Measurements from ENCODE around the gene ADAM8.
"Not testable (repeated sequence)": the region's sequence is repeated elsewhere in the genome, so short reads cannot be mapped to it uniquely, and the experiment has no call there.

ADAM8 gene

DNA sequence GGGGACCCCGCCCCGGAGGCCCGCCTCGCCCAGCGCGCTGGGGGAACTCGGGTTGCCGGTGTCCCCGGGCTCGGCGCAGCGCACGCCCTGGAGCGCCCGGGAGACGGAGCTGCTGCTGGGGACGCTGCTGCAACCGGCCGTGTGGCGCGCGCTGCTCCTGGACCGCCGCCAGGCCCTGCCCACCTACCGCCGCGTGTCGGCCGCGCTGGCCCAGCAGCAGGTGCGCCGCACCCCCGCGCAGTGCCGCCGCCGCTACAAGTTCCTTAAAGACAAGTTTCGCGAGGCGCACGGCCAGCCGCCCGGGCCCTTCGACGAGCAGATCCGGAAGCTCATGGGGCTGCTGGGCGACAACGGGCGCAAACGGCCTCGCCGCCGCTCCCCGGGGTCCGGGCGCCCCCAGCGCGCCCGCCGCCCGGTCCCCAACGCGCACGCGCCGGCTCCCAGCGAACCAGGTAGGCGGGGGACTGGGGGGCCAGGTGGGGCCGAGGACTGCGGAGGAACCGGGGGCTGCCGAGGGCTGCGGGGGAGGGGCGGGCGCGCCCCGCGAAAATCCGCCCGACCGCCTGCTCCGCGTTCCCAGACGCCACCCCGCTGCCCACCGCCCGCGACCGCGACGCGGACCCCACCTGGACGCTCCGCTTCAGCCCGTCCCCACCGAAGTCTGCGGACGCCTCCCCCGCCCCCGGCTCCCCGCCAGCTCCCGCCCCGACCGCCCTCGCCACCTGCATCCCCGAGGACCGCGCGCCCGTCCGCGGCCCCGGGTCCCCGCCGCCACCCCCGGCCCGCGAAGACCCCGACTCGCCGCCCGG, 46.1 kb downstream of the ADAM8 start:
- DNase-seq (ENCODE audit: low read depth): no peak

DNA sequence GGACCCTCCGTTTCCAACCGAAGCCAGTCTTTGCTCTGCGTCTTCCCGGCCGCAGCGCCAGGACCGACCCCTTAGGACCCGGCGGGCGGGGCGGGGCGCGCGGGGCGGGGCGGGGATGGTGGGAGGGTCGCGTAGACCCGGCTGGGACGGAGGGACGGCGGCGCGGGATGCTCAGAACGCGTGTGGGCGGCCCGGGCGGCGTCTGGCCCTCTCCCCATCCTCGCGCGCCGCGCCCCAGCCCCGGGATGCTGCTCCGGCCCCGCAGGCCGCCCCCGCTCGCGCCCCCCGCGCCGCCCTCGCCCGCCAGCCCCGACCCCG, 46.7 kb downstream of the ADAM8 start, which contains the start of gene UTF1:
Gene UTF1, plus strand, starts transcription at position 174 of the 318 bp plus-strand sequence. Its CDS starts 72 bp downstream, at position 246.
- DNase-seq (ENCODE audit: low read depth): no peak

- no peak for DNase-seq (ENCODE audit: low read depth)
Measured at GRCh38 chr10:133229265-133230043, 47.2 kb downstream of the ADAM8 start.

DNA sequence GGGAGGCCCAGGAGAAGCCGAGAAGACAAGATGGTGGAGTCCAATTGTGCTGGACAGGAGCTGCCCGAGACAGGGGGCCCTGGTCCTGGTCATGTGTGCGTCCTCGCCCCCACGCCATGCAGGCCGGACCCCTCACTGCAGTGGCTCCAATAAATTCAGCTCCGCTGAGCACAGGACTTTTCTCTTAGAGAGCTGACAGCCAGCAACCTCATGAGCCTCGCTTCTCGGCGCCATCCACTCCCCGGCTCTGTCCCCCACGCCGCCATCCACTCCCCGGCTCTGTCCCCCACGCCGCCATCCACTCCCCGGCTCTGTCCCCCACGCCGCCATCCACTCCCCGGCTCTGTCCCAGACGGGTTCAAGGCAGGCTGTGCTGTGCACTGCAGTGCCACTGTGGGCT, 49.4 kb downstream of the ADAM8 start:
- no peak for DNase-seq (ENCODE audit: low read depth)

- no peak for DNase-seq (ENCODE audit: low read depth)
Measured at GRCh38 chr10:133226251-133226808, 50.3 kb downstream of the ADAM8 start.

DNA sequence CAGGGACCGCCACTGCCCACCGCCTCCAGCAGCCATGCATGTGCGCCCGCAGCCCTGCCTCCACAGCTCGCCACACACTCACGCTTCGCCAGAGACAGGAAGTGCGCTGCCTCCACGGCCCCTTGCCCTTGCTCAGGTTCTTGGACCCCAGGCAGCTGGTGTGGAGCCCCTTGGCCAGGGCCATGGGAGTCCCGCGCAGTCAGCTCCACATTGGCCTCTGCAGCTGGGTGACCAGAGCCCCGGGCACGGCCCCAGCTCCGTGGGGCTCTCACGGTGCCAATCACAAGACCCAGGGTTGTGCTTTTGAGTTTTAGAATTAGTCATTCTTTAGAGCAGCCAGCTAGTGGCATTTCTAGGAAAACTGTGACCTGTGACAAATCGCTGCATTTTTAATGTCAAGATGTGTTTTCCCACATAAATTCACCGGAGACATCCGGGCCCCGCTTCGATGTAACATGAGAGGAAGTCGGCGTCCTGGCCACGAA, 50.9 kb downstream of the ADAM8 start:
- DNase-seq (ENCODE audit: low read depth): no peak

DNA sequence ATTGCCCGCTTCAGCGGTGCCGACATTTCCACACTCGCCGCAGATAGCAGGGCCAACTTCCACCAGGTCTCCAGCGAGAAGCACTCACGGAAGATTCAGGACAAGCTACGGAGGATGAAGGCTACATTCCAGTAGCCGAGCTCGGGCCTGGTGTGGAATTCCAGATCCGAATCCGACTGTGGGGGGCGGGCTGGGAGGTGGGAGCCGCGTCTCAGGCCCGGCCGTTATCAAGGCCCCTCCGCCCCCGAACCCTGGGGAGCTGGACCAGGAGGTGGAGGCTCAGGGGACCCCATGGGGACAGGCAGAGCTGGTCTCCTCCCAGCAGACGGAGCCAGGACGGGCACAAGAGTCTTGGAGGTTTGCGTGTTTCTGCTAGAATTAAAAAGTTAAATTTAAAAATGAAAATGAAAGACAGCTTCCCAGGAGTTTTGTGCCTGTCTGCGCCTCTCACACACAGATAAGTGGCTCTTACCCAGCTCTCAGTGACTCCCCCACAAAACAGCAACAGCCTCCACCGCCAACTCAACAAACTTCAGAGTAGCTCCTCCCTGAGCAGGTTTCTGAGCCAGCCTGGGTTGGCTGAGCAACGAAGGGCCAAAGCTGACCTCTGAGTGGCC, 51.8 kb downstream of the ADAM8 start:
- DNase-seq (ENCODE audit: low read depth): no peak

GRCh38 chr10:133224076-133224475, 52.6 kb downstream of the ADAM8 start:
- DNase-seq (ENCODE audit: low read depth): no peak

DNA sequence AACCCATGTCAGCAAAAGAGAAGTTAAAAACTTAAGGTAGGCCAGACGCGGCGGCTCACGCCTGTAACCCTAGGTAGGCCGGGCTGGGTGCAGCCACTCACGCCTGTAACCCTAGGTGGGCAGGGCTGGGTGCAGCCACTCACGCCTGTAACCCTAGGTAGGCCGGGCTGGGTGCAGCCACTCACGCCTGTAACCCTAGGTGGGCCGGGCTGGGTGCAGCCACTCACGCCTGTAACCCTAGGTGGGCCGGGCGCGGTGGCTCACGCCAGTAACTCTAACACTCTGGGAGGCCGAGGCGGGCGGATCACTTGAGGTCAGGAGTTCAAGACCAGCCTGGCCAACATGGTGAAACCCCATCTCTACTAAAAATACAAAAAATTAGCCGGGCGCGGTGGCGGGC, 54.9 kb downstream of the ADAM8 start:
- DNase-seq (ENCODE audit: low read depth): not testable (repeated sequence)

DNA sequence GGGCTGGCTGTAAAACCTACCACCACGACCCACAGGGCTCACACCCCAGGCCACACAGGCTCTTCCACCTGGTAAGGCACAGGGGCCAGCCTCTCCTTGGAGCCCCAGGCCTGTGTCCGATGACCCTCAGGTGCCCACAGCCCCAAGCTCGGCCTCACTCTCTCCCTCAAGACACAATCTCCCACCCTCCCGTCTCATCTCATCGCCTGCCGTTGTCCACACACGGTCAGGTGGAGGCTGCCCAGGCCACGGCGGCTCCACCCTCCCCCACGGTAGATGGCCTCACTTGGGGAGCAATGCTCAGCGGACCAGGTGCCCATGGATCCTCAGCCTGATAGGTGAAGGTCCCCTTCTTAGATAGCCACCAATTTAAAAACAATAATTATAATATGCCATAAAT, 55.3 kb downstream of the ADAM8 start:
- no peak for DNase-seq (ENCODE audit: low read depth)

- no peak for DNase-seq (ENCODE audit: low read depth)
Measured at GRCh38 chr10:133219782-133220181, 56.9 kb downstream of the ADAM8 start.

DNA sequence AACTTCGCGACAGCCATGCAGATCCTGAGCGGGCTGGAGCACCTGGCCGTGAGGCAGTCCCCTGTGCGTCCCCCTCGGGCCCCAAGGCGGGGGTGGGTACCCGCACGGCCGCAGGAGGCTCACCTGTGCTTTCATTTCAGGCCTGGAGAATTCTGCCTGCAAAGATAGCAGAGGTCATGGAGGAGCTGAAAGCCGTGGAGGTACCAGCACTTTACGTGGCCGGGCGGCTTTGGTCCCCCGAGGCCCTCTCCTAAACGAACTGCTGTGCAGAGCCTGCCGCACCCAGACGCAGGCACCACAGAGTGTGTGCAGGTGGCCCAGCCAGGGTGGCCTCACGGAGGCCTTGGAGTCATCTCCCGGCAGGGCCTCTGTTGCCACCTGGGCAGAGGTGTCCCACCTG, 57.8 kb downstream of the ADAM8 start:
- no peak for DNase-seq (ENCODE audit: low read depth)

DNA sequence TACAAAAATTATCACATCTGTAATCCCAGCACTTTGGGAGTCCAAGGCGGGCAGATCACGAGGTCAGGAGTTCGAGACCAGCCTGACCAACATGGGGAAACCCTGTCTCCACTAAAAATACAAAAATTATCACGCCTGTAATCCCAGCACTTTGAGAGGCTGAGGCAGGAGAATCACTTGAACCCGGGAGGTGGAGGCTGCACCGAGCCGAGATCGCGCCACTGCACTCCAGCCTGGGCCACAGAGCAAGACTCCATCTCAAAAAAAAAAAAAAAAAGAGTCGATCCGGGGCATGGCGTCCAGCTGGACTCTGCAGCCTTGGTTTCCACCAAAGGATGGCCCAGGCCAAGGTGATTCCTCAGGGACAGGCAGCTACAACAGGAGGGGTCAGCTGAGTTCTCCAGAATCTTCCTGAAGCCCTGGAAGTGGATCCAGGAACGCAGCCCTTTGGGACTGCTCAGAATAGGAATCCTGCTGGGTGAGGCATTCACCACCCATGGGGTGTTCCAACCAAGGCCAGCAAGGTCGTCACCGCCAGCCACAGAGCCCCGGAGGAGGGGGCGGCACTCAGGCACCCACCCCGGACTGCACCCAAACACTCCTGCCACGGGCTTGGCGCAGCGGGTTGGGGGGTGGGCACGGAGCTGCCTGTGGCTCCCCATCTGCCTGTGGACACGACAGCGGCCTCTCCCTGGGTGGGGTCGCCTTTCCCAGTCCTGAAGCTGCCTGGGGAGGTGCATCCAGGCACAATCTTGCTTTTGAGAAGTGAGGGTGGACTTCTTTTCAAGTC, 58.7 kb downstream of the ADAM8 start:
- DNase-seq (ENCODE audit: low read depth): no peak

DNA sequence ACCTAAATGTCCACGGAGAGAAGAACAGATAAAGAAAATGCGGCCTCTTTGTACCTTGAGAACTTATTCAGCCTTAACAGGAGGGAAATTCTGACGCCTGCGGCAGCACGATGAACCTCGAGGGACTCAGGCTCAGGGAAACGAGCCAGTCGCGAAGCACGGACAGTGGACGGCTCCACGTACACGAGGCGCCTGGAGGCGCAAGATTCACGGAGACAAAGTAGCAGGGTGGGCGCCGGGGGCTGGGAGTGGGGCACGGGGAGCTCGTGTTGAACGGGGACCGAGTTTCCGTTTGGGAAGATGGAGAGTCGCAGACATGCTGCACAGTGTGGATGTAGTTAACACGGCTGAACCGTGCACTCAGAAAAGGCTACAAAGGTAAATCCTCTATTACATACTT, 59.9 kb downstream of the ADAM8 start:
- no peak for DNase-seq (ENCODE audit: low read depth)

DNA sequence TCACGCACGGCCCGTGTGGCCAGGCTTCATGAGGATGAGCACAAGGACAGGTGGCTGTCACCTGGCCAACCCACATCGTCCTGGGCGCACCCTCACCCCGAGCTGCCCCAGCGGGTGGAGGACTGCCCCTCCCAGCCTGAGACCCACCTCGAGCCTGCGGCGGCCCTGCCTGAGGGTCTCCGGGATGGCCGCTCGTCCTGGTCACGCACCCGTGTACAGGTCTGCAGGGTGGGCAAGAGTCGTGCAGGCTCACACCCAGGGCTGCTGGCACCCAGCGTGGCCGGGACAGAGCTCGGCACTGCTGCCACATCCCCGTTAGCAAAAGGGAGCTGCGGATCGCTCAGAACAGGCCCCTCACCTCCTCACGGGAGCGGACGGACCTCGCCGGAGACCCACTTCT, 61.1 kb downstream of the ADAM8 start:
- DNase-seq (ENCODE audit: low read depth): no peak

DNA sequence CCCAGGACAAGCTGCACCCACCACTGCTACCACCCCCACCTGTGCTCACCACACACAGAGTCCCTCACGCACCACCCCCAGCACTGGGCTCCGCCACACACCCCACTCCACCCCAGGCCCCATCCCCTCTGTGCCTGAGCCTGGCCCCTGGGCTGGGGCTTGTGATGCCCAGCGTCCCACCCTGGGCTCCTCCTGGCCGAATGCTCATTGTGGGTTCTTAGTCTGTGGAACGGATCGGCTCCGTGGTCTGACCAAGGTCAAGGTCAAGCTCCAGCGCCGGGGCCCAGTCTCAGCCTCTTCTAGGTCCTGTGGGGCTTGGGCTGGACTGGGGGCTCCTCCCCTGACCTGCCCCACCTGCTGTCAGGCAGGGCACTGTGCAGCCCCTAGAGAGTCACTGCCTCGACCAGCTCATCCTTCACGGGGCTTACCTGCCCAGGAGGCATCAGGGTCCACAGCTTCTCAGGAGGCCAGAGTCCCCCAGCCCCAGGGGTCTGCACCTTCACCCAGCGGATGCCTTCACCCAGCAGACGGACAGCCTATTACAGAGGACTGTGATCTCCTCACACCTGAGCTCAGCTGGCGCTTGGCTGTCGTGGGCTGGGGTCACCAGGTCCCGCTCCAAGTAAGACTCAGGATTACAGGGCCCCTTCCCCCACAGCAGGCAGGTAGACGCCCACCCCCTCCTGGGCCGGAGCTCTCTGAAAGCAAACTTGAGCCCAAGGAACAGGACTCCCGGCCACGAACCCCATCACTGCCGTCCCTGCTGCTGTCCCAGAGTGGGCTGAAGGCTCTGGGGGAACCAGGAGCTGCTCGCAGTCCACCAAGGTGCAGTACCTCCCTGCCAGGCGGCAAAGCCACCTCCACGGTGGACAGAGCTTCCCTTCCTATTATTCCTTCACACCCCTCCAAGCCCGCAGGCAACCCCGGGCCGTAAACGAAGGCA, 61.9 kb downstream of the ADAM8 start:
- DNase-seq (ENCODE audit: low read depth): no peak

GRCh38 chr10:133213641-133214467, 62.8 kb downstream of the ADAM8 start:
- DNase-seq (ENCODE audit: low read depth): no peak

DNA sequence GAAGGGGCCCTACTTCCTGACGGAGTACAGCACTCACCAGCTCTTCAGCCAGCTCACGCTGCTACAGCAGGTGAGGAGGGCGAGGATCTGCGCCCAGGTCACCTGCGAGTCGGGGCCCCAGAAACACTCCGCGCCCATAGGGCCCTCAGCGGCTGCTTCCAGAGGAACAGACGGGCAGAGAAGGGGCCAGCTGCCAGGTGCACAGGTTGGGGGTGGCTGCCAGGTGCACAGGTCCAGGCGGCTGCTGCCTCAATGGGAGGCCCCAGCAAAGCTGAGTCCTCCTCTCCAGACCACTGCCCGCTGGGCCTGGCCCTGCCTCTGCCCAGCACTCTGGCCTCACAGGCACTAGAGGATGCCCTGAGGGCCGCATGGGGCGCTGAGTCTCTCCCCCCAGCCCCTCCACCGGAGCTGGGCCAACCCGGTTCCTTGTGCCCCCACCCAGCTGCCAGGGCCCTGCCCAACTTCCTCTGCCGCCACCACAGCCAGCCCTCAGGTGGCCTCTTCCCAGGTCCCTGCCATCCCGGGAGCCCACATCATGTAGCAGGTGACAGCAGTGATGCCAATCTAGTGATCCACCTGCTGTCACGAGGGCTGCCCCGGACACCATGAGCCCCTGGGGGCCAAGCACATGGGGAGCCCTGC, 63.7 kb downstream of the ADAM8 start:
- no peak for DNase-seq (ENCODE audit: low read depth)
